ENCODE results near the gene EPHB1. TPM values are rescaled to one million over a fixed set of nuclear protein-coding genes. Genes with fewer than 3 reads are reported as not detected.

EPHB1 gene
- total RNA-seq, 2 donors from 2014 or later: 0.68 to 0.71 TPM

- H3K36me3 ChIP-seq: no peaks in the 10 kb centered on the region
- H3K9me3 ChIP-seq: no peaks in the 10 kb centered on the region
- no peak for DNase-seq (ENCODE audit: low spot score)
- ATAC-seq (ENCODE audit: insufficient number of reproducible peaks, low FRiP score, low read depth): no peak
- TF ChIP-seq CTCF (IDR thresholded peaks at IDR 0.05): no peak
- H3K4me1 ChIP-seq (ENCODE audit: control insufficient read depth in 1 of 2, low read depth in 2 of 2): no peaks in the 10 kb centered on the region
- H3K27ac ChIP-seq: no peak overlapping the region
- H3K4me3 ChIP-seq: no peak overlapping the region
- no peaks in the 10 kb centered on the region for H3K27me3 ChIP-seq (replicated peaks; ENCODE audit: insufficient read depth)
These were observed 255.5 kb downstream of the EPHB1 start for GRCh38 chr3:135050536-135050935.

- no peak for ATAC-seq (ENCODE audit: insufficient number of reproducible peaks, low FRiP score, low read depth)
- no peaks in the 10 kb centered on the region for H3K4me1 ChIP-seq (ENCODE audit: control insufficient read depth in 1 of 2, low read depth in 2 of 2)
- TF ChIP-seq CTCF (IDR thresholded peaks at IDR 0.05): no peak
These were observed 256.4 kb downstream of the EPHB1 start for GRCh38 chr3:135051409-135051973.

GRCh38 chr3:135055449-135055848 lies 260.4 kb downstream of the EPHB1 start:
- no peak for DNase-seq (ENCODE audit: low spot score)
- Histone ChIP-seq H3K27me3 (replicated peaks; ENCODE audit: insufficient read depth) (no peaks in the 10 kb centered on the region), H3K4me3 (no peak overlapping the region), H3K4me1 (ENCODE audit: control insufficient read depth in 1 of 2, low read depth in 2 of 2) (no peaks in the 10 kb centered on the region), H3K9me3 (no peaks in the 10 kb centered on the region), H3K36me3 (no peaks in the 10 kb centered on the region), H3K27ac (no peak overlapping the region)
- ATAC-seq (ENCODE audit: insufficient number of reproducible peaks, low FRiP score, low read depth): no peak
- TF ChIP-seq CTCF (IDR thresholded peaks at IDR 0.05): no peak

More at GRCh38 chr3:135051409-135051973, 256.4 kb downstream of the EPHB1 start:
- H3K9me3 ChIP-seq: no peaks in the 10 kb centered on the region
- H3K27ac ChIP-seq: no peak overlapping the region
- no peak for DNase-seq (ENCODE audit: low spot score)
- H3K27me3 ChIP-seq (replicated peaks; ENCODE audit: insufficient read depth): no peaks in the 10 kb centered on the region
- H3K4me3 ChIP-seq: no peak overlapping the region
- H3K36me3 ChIP-seq: no peaks in the 10 kb centered on the region

GRCh38 chr3:135056084-135056730 lies 261.1 kb downstream of the EPHB1 start:
- DNase-seq (ENCODE audit: low spot score): no peak
- no peak for TF ChIP-seq CTCF (IDR thresholded peaks at IDR 0.05)
- no peak for ATAC-seq (ENCODE audit: insufficient number of reproducible peaks, low FRiP score, low read depth)
- Histone ChIP-seq H3K9me3 (no peaks in the 10 kb centered on the region), H3K27me3 (replicated peaks; ENCODE audit: insufficient read depth) (no peaks in the 10 kb centered on the region), H3K27ac (no peak overlapping the region), H3K4me1 (ENCODE audit: control insufficient read depth in 1 of 2, low read depth in 2 of 2) (no peaks in the 10 kb centered on the region), H3K4me3 (no peak overlapping the region), H3K36me3 (no peaks in the 10 kb centered on the region)

- Histone ChIP-seq H3K4me1 (ENCODE audit: control insufficient read depth in 1 of 2, low read depth in 2 of 2) (no peaks in the 10 kb centered on the region), H3K27ac (no peak overlapping the region), H3K9me3 (no peaks in the 10 kb centered on the region), H3K36me3 (no peaks in the 10 kb centered on the region), H3K4me3 (no peak overlapping the region), H3K27me3 (replicated peaks; ENCODE audit: insufficient read depth) (no peaks in the 10 kb centered on the region)
- DNase-seq (ENCODE audit: low spot score): no peak
- TF ChIP-seq CTCF (IDR thresholded peaks at IDR 0.05): no peak
- ATAC-seq (ENCODE audit: insufficient number of reproducible peaks, low FRiP score, low read depth): no peak
These were observed 261.8 kb downstream of the EPHB1 start for GRCh38 chr3:135056733-135057310.
